ENCODE measurements around the gene SMCO3.

Gene SMCO3

GRCh38 chr12:14828892-14829291 is 14.9 kb upstream of the SMCO3 start:
- DNase-seq (ENCODE audit: low spot score) = peak; percentile 26
- no peak for TF ChIP-seq CTCF (IDR thresholded peaks at IDR 0.05; ENCODE audit: extremely low read depth, missing control alignments)

GRCh38 chr12:14827043-14827442 is 13.1 kb upstream of the SMCO3 start:
- TF ChIP-seq CTCF (IDR thresholded peaks at IDR 0.05; ENCODE audit: extremely low read depth, missing control alignments) = no peak
- no peak for DNase-seq (ENCODE audit: low spot score)

- TF ChIP-seq CTCF (IDR thresholded peaks at IDR 0.05; ENCODE audit: extremely low read depth, missing control alignments) = no peak
- DNase-seq (ENCODE audit: low spot score) = no peak
Observed at GRCh38 chr12:14826491-14826890, 12.5 kb upstream of the SMCO3 start.

- DNase-seq (ENCODE audit: low spot score) = no peak
- TF ChIP-seq CTCF (IDR thresholded peaks at IDR 0.05; ENCODE audit: extremely low read depth, missing control alignments) = no peak
Observed at GRCh38 chr12:14825256-14825655, 11.3 kb upstream of the SMCO3 start.

GRCh38 chr12:14824012-14824634 is 10.1 kb upstream of the SMCO3 start:
- DNase-seq (ENCODE audit: low spot score) = no peak
- no peak for TF ChIP-seq CTCF (IDR thresholded peaks at IDR 0.05; ENCODE audit: extremely low read depth, missing control alignments)

GRCh38 chr12:14811486-14811885 is 2.5 kb downstream of the SMCO3 start:
- TF ChIP-seq CTCF (IDR thresholded peaks at IDR 0.05; ENCODE audit: extremely low read depth, missing control alignments) = no peak
- DNase-seq (ENCODE audit: low spot score) = no peak

- TF ChIP-seq CTCF (IDR thresholded peaks at IDR 0.05; ENCODE audit: extremely low read depth, missing control alignments) = peak; percentile 19
- DNase-seq (ENCODE audit: low spot score) = no peak
Observed at GRCh38 chr12:14810953-14811483, 3.0 kb downstream of the SMCO3 start.
